T-helper 22 cell (primary cell): ENCODE results near the gene THOC6.
"Not testable (repeated sequence)": the region's sequence is repeated elsewhere in the genome, so short reads cannot be mapped to it uniquely, and the experiment has no call there.

ENCODE experiments used
- DNase-seq: peaks from one replicate; pipeline ENCODE4 v3.0.0-alpha.2; 2020; ENCODE audit warnings: low read depth

THOC6 gene

DNA sequence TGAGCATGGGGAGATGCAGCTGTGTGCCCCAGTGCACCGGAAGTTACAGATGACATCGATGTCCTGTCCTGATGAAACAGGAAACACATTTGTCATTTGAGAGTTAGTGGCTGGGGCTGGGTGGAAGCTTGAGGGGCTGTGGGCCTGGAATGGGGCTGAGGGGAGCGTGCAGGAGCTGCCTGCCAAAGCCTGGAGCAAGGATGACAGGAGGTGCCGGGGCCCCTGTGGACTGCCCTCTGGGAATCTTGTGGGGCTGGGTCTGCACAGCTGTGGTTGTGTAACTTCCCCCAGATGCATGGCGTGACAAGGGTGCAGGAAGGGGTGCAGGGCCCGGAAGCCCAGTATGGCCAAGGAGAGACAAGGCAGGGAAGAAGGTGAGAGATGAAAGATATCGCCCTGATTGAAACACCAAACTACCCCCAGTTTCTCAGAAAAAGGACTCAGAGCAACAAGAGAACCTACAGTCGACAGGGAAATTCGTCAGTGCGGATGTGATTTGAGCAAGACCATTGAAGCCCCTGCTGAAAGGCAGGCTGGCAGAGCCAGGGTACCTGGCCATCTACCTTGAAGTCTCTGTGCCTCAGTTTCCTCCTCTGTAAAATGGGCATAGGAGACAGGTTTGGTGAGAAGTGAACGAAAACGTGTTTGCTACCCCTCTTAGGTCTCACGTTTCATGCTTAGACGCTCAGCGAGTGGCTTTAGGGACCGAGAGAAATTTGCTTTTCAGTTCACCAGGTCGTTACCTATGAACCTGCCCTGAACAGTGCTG is 31.3 kb downstream of the THOC6 start:
- DNase-seq = no peak

DNA sequence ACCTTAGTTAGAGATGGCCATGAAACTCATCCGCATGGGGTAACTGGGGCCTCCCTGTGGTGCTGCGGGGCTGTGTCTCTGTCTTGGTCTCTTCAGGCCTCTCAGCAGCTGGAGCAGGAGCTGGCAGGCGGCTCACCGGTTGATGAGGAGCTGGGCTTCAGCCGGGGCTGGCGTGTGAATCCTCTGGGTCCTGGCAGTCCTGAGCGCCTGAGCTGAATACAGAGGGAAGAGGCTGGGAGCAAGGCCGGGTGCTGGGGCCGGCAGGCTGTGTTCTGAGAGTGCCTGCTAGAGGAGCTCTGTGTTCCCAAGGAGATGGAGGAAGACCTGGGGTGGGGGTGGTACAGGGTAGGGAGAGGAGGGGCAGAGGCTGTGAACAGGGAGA is 31.9 kb downstream of the THOC6 start:
- DNase-seq = not testable (repeated sequence)

DNA sequence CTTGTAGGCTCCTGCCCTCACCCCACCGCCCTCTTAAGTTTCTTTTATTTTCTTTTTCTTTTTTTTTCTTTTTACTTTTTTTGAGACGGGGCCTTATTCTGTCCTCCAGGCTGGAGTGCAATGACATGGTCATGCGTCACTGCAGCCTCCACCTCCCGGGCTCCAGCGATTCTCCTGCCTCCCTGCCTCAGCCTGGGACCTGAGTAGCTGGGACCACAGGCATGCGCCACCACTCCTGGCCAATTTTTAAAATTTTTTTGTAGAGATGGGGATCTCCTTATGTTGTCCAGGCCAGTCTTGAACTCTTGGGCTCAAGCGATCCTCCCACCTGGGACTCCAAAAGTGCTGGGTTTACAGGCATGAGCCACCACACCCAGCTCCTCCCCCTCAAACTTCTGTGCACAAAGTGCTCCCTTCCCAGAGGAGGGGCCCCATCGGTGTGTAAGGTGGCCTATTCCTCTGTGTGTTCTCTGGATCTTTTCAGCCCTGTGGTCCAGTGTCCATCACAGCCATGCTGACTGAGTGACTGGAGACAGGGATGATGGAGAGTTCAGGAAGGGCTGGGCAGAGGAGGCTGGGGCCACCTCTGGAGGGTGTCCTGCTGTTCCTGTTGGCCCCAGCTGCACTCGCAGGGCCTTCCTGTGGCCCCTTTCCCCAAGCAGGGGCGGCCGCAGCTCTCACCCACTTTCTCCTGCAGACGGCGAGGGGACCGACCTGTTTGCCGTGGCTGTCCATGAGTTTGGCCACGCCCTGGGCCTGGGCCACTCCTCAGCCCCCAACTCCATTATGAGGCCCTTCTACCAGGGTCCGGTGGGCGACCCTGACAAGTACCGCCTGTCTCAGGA is 32.7 kb downstream of the THOC6 start:
- no peak for DNase-seq

DNA sequence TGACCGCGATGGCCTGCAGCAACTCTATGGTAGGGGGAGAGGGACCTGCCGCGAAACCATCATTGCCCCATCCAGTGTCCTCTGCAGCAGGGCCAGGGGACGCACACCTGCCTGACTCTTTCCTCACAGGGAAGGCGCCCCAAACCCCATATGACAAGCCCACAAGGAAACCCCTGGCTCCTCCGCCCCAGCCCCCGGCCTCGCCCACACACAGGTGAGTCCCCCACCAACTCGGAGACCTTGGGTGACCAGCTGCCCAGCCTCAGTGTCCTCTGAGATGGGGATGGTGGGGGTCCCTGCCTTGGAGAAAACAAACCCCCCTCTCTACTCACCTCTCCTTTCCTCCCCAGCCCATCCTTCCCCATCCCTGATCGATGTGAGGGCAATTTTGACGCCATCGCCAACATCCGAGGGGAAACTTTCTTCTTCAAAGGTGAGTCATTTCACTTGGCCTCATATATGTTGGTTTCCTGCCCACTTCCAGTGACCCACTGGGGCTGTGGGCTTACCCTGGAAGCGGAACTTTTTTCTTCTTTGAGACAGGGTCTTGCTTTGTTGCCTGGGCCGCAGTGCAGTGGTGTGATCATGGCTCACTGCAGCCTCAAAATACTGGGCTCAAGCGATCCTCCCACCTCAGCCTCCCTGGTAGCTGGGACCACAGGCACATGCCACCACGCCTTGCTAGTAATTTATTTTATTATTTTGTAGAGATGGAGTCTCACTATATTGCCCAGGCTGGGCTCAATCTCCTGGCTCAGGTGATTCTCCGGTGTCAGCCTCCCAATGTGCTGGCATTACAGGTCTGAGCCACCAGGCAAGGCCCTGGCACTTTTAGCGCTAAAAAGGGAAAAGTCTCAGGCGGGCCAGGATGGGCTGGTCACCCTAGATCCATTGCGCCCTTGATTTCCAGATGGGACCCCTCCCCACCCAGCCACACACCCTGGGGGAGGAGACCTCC is 33.6 kb downstream of the THOC6 start:
- no peak for DNase-seq

DNA sequence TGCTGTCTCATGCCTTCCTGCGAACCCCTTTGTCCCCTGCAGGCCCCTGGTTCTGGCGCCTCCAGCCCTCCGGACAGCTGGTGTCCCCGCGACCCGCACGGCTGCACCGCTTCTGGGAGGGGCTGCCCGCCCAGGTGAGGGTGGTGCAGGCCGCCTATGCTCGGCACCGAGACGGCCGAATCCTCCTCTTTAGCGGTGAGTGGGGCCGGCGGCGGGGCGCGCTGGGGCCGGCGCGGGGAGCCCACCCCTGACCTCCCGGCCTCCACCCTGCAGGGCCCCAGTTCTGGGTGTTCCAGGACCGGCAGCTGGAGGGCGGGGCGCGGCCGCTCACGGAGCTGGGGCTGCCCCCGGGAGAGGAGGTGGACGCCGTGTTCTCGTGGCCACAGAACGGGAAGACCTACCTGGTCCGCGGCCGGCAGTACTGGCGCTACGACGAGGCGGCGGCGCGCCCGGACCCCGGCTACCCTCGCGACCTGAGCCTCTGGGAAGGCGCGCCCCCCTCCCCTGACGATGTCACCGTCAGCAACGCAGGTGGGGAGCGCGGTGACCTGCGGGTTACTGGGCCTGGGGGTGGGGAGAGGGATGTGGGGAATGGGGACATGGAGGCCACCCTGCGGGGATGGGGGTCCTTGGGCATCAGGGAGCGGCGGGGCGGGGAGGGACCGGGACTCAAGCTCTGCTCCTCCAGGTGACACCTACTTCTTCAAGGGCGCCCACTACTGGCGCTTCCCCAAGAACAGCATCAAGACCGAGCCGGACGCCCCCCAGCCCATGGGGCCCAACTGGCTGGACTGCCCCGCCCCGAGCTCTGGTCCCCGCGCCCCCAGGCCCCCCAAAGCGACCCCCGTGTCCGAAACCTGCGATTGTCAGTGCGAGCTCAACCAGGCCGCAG is 34.5 kb downstream of the THOC6 start:
- DNase-seq = no peak

DNA sequence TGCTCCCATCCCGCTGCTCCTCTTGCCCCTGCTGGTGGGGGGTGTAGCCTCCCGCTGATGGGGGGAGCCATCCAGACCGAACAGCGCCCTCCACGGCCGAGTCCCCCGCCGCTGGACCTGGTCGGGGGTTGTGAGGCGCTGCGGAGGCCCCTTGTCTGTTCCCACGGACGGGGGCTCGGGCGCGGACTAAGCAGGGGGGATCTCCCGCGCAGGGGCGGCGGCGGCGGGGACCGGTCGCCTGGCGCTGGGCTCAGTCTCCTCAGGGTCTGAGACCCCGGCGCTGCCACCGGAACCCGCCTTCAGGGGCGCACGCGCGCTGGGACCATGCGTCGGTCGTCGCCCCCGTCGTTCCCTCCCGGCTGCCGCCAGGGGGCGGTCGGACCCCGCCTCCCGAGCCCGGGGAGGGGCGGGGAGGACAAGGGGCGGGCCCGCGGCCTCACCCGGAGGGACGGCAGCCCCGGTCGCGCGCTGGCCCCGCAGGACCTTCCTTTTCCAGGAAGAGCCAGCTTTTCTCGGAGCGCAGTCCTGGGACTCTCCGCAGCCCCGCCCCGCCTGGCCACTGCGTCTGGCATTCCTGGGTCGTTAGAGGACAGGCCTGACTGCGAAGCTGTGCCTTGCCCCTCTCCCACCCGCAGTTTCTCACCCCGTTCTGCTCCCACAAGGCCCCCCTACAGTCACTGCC is 35.3 kb downstream of the THOC6 start:
- DNase-seq = peak; percentile 73

DNA sequence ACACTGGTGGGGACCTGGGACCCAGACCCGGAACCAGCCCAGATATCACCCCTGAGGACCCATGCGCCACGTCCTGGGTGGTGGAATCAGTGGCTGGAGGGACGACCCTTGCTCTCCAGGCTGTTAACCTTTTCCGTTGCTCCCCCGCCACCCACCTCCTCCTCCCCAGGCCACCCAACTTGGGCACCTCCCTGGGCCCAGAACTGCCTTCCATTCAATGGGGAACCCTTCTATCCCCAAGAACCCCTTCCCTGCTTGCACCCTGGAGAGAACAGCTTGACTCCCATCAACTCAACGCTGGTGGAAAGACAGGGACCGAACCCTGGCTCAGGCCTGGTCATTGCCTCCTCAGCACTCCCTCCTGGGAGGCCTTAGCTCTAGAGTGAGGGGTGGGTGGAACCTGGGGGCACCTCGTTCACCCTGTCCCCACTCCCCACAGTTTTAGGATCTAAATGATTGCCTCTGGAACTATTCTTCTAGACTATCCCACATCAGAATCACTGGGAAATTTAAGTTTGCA is 35.9 kb downstream of the THOC6 start:
- DNase-seq = no peak

DNA sequence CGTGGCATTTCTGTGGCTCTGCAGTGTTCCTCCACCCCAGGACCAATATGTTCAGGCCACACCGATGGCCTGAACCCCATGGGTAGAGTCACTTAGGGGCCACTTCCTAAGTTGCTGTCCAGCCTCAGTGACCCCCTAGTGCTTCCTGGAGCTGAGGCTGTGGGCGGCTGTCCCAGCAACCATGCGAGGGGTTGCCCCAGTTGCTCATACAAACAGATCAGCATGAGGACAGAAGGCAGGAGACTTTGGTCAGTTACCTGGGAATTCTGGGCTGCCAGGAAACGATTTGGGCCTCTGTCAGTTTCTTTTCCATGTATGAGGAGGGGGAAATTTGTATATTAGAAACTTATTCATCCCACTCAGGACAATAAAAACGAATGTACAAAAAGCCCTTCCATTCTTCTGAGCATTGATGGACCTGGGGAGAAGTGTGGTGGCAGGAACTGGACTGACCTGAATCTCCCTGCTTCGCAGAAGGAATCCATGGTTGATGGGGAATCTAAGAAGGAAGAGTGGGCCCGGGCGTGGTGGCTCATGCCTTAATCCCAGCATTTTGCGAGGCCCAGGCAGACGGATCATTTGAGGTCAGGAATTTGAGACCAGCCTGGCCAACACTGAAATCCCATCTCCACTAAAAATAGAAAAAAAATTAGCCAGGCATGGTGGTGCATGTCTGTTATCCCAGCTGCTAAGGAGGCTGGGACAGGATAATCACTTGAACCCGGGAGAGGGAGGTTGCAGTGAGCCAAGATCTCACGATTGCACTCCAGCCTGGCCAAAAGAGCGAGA is 36.7 kb downstream of the THOC6 start:
- DNase-seq = no peak

DNA sequence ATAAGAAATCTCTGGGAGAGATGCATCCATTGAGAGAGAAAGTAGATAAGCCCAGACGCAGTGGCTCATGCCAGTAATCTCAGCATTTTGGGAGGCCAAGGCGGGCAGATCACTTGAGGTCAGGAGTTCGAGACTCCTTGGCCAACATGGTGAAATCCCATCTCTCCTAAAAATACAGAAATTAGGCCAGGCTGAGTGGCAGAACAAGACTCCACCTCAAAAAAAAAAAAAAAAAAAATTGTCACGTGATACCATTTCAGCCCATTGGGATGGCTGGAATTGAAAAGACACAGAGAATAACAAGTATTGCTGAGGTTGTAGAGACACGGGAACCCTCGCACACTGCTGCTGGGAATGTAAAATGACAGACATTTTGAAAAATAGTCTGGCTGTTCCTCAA is 38.7 kb downstream of the THOC6 start:
- DNase-seq = no peak

DNA sequence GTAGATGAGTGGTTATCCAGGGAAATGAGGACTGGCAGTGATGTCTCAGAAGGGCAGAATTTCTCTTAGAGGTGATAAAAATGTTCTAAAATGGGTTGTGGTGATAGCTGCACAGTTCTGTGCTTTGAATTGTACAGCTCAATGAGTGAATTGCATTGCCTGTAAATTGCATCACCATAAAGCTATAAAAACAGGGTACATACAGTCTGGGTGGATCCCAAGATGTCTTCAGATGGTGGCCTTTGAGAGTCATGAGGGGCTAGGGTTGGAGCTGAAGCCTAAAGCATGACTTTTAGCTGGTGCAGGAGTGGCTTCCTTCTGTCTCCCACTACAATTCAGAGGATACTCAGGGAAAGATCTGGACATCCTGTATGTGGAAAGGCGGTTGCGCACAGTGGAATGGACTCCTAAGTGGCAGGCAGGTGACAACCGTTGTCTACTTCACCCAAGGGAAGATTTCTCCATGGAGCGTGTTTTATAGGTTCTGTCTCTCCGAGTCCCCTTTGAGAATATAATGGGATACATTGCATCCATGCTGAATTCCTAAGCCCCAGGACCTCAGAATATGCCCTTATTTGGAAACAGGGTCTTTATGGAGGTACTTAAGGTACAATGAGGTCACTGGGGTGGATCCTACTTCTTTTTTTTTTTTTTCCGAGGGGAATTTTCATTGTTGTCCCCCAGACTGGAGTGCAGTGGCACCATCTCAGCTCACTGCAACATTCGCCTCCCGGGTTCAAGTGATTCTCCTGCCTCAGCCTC is 40.0 kb downstream of the THOC6 start:
- DNase-seq = no peak

DNA sequence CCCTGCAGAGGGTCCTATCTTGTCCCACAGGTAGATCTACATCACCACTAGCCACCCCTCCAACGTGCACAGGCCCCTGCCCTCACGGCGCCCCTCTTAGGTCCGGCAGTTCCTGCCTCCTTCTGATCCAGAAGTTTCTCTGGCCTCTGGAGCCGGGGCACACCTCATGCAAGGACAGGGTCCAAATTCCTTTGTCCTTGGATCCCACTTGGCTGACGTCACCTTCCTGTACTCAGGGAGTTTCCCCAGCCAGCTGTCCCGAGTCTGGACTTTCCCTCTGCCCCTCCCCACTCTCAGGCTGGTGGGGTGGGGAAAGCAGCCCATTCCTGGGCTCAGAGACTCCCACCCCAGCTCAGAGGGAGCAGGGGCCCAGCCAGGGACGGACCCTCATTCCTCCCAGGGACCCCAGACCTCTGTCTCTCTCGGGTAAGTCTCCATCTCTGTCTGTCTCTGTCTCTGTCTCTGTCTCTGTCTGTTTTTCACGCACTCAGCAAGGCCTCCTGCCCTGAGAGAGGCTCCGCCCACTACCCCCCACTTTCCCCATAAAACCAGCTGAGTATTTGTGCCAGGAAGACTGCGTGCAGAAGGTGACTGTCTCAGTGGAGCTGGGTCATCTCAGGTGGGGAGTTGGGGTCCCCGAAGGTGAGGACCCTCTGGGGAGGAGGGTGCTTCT is 41.4 kb downstream of the THOC6 start, which contains the start of gene IL32:
IL32 (plus strand) TSS at position 572 of the 673 bp plus-strand sequence. CDS start 172 bp downstream, outside the sequence.
- DNase-seq = peak; percentile 63

DNA sequence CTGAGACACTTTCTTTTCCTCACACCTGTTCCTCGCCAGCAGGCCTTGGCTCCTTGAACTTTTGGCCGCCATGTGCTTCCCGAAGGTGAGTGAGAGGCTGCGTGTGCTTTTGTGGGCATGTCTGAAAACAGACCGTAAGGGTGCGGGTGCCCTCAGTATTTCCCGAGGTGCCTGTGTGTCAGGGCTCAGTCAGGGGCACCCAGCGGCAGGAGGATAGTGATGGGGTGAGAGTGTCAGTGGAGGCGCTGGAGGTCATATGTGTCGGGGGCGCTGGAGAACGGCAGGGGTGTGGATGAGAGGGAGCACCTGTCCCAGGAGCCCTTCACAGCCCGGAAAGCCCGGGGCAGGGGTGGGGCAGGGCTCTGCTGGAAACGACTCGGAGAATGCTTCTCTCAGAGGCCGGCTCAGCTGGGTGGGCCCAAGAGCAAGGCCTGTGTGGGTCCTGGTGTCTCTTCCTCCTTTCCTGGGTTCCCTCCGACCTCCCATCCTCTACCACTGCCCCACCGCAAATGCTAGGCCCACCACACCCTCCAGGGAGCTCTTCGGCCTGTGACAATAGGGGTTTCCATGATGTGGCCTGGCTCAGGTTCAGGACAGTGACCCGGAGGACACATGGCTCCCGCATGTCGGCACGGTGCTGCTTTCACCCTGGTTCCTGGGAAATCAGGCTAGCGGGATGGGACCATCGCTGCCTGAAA is 42.1 kb downstream of the THOC6 start:
- no peak for DNase-seq

DNA sequence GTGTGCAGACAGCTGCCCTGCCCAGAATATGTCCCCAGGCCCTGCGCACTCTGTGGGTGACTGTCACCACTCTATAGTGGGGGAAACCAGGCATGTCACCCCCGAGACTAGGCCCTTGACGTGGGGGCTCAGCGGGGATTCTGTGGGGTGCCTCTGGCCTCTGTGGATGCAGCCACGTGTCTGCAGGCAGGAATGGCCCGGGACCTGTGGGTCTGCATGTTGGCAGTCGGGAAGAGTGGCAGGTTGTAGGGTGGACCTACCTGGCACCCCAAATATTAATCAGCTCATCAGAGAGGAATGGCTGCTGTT is 42.6 kb downstream of the THOC6 start:
- no peak for DNase-seq

DNA sequence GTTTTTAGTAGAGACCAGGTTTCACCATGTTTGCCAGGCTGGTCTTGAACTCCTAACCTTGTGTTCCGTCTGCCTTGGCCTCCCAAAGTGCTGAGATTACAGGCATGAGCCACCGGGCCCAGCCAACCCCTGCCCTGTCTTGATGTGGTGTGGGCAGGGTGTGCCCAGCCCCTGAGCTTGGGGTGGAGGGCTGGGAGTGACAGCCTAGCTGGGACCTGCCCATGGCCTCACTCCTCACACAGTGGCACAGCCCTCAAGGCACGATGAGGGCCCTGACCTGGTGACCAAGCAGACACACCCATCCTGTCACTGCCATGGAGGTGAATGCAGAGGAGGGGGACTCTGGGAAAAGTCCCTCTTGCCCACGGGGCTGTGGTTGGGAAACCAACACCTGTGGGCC is 44.7 kb downstream of the THOC6 start:
- no peak for DNase-seq

DNA sequence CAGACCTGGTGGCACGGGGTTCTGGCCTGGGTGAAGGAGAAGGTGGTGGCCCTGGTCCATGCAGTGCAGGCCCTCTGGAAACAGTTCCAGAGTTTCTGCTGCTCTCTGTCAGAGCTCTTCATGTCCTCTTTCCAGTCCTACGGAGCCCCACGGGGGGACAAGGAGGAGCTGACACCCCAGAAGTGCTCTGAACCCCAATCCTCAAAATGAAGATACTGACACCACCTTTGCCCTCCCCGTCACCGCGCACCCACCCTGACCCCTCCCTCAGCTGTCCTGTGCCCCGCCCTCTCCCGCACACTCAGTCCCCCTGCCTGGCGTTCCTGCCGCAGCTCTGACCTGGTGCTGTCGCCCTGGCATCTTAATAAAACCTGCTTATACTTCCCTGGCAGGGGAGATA is 45.3 kb downstream of the THOC6 start:
- DNase-seq = not testable (repeated sequence)

DNA sequence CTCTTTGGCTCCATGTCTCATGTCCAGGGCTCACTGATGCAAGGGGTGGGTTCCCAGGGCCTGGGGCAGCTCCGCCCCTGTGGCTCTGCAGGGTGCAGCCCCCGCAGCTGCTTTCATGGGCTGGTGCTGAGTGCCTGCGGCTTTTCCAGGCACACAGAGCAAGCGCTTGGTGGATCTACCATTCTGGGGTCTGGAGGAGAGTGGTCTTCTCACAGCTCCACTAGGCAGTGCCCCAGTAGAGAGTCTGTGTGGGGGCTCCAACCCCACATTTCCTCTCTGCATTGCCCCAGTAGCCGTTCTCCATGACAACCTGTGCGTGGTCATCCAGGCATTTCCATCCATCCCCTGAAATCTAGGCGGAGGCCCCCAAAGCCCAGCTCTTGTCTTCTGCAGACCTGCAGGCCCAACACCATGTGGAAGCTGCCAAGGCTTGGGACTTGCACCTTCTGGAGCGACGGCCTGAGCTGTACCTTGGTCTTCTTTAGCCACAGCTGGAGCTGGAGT is 46.8 kb downstream of the THOC6 start:
- no peak for DNase-seq

DNA sequence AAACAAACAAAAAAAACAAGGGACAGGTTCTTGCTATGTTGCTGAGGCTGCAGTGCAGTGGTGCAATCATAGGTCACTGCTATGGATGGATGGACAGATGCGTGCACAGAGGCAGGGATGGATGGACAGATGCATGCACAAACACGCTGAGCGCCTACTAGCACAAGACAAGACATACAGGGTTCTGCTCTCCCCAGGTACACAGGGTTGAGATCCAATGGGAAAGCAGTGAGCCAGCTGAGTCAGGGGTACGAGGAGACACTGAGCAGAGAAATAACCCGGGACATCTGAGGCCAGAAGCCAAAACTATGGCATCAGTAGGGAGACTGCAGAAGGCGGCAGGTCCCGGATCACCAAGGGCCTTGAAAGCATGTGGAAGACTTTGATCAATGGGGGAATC is 47.8 kb downstream of the THOC6 start:
- no peak for DNase-seq
